IMR-90 (cell line): ENCODE data around the gene UBE2QL1. TPM values are rescaled to one million over a fixed set of nuclear protein-coding genes. Genes with fewer than 3 reads are reported as not detected.

Experiments
- ATAC-seq: fragments of 200-7000 bp; cut with Tn5 transposase; 2 replicates; pipeline ENCODE4 v1.9.1; 2020; ENCODE audit warnings: low read depth, mild to moderate bottlenecking, moderate library complexity
- BruUV-seq: library from RNA; stranded (reverse); fragments of 400-500 nt; replicated peaks from 2 replicates; lab custom pipeline; 2021; lab: Mats Ljungman, UMichigan
- CTCF ChIA-PET: fragments of 300-600 bp; formaldehyde crosslinking; extraction: SDS; loops from one replicate; lab custom pipeline; 2021; ENCODE audit warnings: antibody characterized with exemption; lab: Yijun Ruan, JAX
- POLR2A ChIA-PET: fragments of 300-600 bp; sonication (Branson Sonifier 250); formaldehyde crosslinking; loops from one replicate; lab custom pipeline; 2022; ENCODE audit warnings: antibody characterized with exemption; ENCODE audit not compliant: unreplicated experiment; lab: Charles Lee
- DNase-seq: peaks from one replicate; pipeline ENCODE4 v3.0.0; 2013
- H2AFZ ChIP-seq: replicated peaks from 2 replicates; pipeline ENCODE3; 2013; ENCODE audit warnings: low read length, mild to moderate bottlenecking; ENCODE audit not compliant: poor library complexity
- H2AK5ac ChIP-seq: 2 replicates; pipeline ENCODE4 v1.6.1; 2013; ENCODE audit warnings: low read depth, low read length, inconsistent platforms
- H2AK9ac ChIP-seq: replicated peaks from 2 replicates; pipeline ENCODE3; 2013; ENCODE audit warnings: mild to moderate bottlenecking, low read depth, low read length, moderate library complexity; ENCODE audit not compliant: poor library complexity
- H2BK120ac ChIP-seq: 2 replicates; pipeline ENCODE4 v1.6.1; 2013; ENCODE audit warnings: low read depth, low read length, inconsistent platforms
- H2BK15ac ChIP-seq: 3 replicates; pipeline ENCODE4 v1.6.1; 2013; ENCODE audit warnings: low read depth, low read length, inconsistent platforms
- H2BK20ac ChIP-seq: 2 replicates; pipeline ENCODE4 v1.6.1; 2013; ENCODE audit warnings: low read depth, mild to moderate bottlenecking, inconsistent platforms, low read length, moderate library complexity
- H2BK5ac ChIP-seq: 2 replicates; pipeline ENCODE4 v1.6.1; 2013; ENCODE audit warnings: mild to moderate bottlenecking, low read depth, low read length, inconsistent platforms; ENCODE audit not compliant: poor library complexity, severe bottlenecking
- H3K14ac ChIP-seq: replicated peaks from 2 replicates; pipeline ENCODE4 v1.6.1; 2013; ENCODE audit warnings: low read depth, low read length, inconsistent platforms
- H3K18ac ChIP-seq: 2 replicates; pipeline ENCODE4 v1.6.1; 2013; ENCODE audit warnings: low read depth, low read length, control low read depth
- H3K23ac ChIP-seq: 2 replicates; pipeline ENCODE4 v1.6.1; 2013; ENCODE audit warnings: low read depth, low read length, inconsistent platforms
- H3K27ac ChIP-seq: 2 replicates; pipeline ENCODE4 v1.5.1; 2013; ENCODE audit warnings: mild to moderate bottlenecking, control low read depth, low read length; ENCODE audit not compliant: insufficient read depth
- H3K27me3 ChIP-seq: 2 replicates; pipeline ENCODE4 v1.6.1; 2013; ENCODE audit warnings: low read length; ENCODE audit not compliant: control insufficient read depth, insufficient read depth
- H3K36me3 ChIP-seq: 2 replicates; pipeline ENCODE4 v1.6.1; 2013; ENCODE audit warnings: low read length, mixed read lengths; ENCODE audit not compliant: control insufficient read depth, insufficient read depth
- H3K4ac ChIP-seq: 2 replicates; pipeline ENCODE4 v1.6.1; 2013; ENCODE audit warnings: low read depth, low read length, inconsistent platforms
- H3K4me1 ChIP-seq: 2 replicates; pipeline ENCODE4 v1.6.1; 2013; ENCODE audit warnings: low read length, mixed read lengths; ENCODE audit not compliant: control insufficient read depth, insufficient read depth
- H3K4me2 ChIP-seq: 2 replicates; pipeline ENCODE4 v1.6.1; 2013; ENCODE audit warnings: low read depth, mild to moderate bottlenecking, control low read depth, low read length, moderate library complexity
- H3K4me3 ChIP-seq: 2 replicates; pipeline ENCODE4 v1.5.1; 2013; ENCODE audit warnings: low read depth, mild to moderate bottlenecking, control low read depth, low read length, moderate library complexity; ENCODE audit not compliant: insufficient read depth
- H3K56ac ChIP-seq: 2 replicates; pipeline ENCODE4 v1.6.1; 2013; ENCODE audit warnings: low read length, inconsistent platforms; ENCODE audit not compliant: insufficient read depth; ENCODE audit errors: extremely low read depth
- H3K79me1 ChIP-seq, 2 experiments: 2 replicates each; pipeline ENCODE4 v1.6.1; 2013; ENCODE audit warnings: low read length in 2 of 2, inconsistent platforms in 1 of 2, low read depth in 1 of 2
- H3K9ac ChIP-seq: 2 replicates; pipeline ENCODE4 v1.6.1; 2013; ENCODE audit warnings: low read depth, low read length, control low read depth
- H3K9me1 ChIP-seq: 2 replicates; pipeline ENCODE4 v1.6.1; 2013; ENCODE audit warnings: low read length, inconsistent platforms; ENCODE audit not compliant: insufficient read depth
- H3K9me3 ChIP-seq: 2 replicates; pipeline ENCODE4 v1.6.1; 2013; ENCODE audit warnings: low read length; ENCODE audit not compliant: control insufficient read depth, insufficient read depth
- H4K20me1 ChIP-seq: 2 replicates; pipeline ENCODE4 v1.6.1; 2013; ENCODE audit warnings: low read length, inconsistent platforms; ENCODE audit not compliant: insufficient read depth
- H4K5ac ChIP-seq: 2 replicates; pipeline ENCODE4 v1.6.1; 2013; ENCODE audit warnings: mild to moderate bottlenecking, low read depth, low read length, control low read depth
- H4K8ac ChIP-seq, 2 experiments: 2 replicates each; pipeline ENCODE4 v1.6.1; 2013; ENCODE audit warnings: low read depth in 2 of 2, low read length in 2 of 2, control low read depth in 1 of 2, inconsistent platforms in 1 of 2
- H4K91ac ChIP-seq: 2 replicates; pipeline ENCODE4 v1.6.1; 2013; ENCODE audit warnings: low read depth, low read length, inconsistent platforms; ENCODE audit not compliant: insufficient read depth
- BHLHE40 ChIP-seq: fragments of 150-350 bp; IDR thresholded peaks from 2 replicates; pipeline ENCODE4 v1.6.1; 2016; ENCODE audit warnings: mild to moderate bottlenecking, low read depth, low read length
- CEBPB ChIP-seq: IDR thresholded peaks from 2 replicates; pipeline ENCODE4 v1.6.1; 2012; ENCODE audit warnings: low read depth, low read length, improper control_type of control experiment
- CHD1 ChIP-seq: IDR thresholded peaks from 2 replicates; pipeline ENCODE4 v1.6.1; 2012; ENCODE audit warnings: low read depth, low read length, improper control_type of control experiment
- CTCF ChIP-seq: conservative IDR thresholded peaks from 2 replicates; pipeline ENCODE4 v1.5.1; 2012; ENCODE audit warnings: mild to moderate bottlenecking, low read depth, low read length, improper control_type of control experiment
- ELK1 ChIP-seq: fragments of 150-350 bp; IDR thresholded peaks from 2 replicates; pipeline ENCODE4 v1.6.1; 2016; ENCODE audit warnings: low read depth, mild to moderate bottlenecking, low read length, moderate library complexity, borderline replicate concordance
- FOS ChIP-seq: fragments of 150-350 bp; IDR thresholded peaks from 2 replicates; pipeline ENCODE4 v1.6.1; 2016; ENCODE audit warnings: low read depth, low read length
- MAFK ChIP-seq: IDR thresholded peaks from 2 replicates; pipeline ENCODE4 v1.6.1; 2012; ENCODE audit warnings: low read depth, low read length, improper control_type of control experiment
- MAZ ChIP-seq: IDR thresholded peaks from 2 replicates; pipeline ENCODE4 v1.6.1; 2012; ENCODE audit warnings: low read depth, mild to moderate bottlenecking, low read length, improper control_type of control experiment, moderate library complexity, borderline replicate concordance
- MXI1 ChIP-seq: IDR thresholded peaks from 2 replicates; pipeline ENCODE4 v1.6.1; 2012; ENCODE audit warnings: low read depth, mild to moderate bottlenecking, low read length, moderate library complexity, borderline replicate concordance
- NFE2L2 ChIP-seq: fragments of 150-350 bp; IDR thresholded peaks from 2 replicates; pipeline ENCODE4 v1.6.1; 2016; ENCODE audit warnings: low read depth, mild to moderate bottlenecking, low read length
- POLR2A ChIP-seq: IDR thresholded peaks from 2 replicates; pipeline ENCODE4 v1.6.1; 2012; ENCODE audit warnings: mild to moderate bottlenecking, low read depth, low read length
- RAD21 ChIP-seq: IDR thresholded peaks from 2 replicates; pipeline ENCODE4 v1.6.1; 2012; ENCODE audit warnings: low read length, improper control_type of control experiment
- RCOR1 ChIP-seq: IDR thresholded peaks from 2 replicates; pipeline ENCODE4 v1.6.1; 2012; ENCODE audit warnings: mild to moderate bottlenecking, low read length, improper control_type of control experiment; ENCODE audit not compliant: insufficient replicate concordance
- USF2 ChIP-seq: fragments of 150-350 bp; IDR thresholded peaks from 2 replicates; pipeline ENCODE4 v1.6.1; 2017; ENCODE audit warnings: mild to moderate bottlenecking, antibody characterized with exemption, low read length, low read depth
- WGBS, 2 experiments: methylation state at CpG; one replicate each; pipeline versions ENCODE4 v1.1.5 to v1.1.7; 2013; ENCODE audit warnings: missing lambda C conversion rate in 2 of 2; ENCODE audit not compliant: insufficient read length in 1 of 2; ENCODE audit errors: extremely low coverage in 2 of 2; 5-methylcytosine and 5-hydroxymethylcytosine counted together
- dilution Hi-C: fragments of 300-500 bp; cut with HindIII; formaldehyde crosslinking; loops from one replicate; pipeline ENCODE4 v1.14.3; 2018; ENCODE audit warnings: low sequenced_read_pairs; ENCODE audit not compliant: unreplicated experiment
- in situ Hi-C: fragments of 300-500 bp; cut with MboI; formaldehyde crosslinking; loops from 3 replicates; pipeline ENCODE4 v1.14.3; 2019; ENCODE audit warnings: low sequenced_read_pairs, inconsistent platforms, mixed read lengths
- intact Hi-C: fragments of 100-400 bp; cut with micrococcal nuclease; formaldehyde crosslinking; loops from 2 replicates; pipeline ENCODE4 v1.10.0; 2022
- polyA plus RNA-seq, 3 experiments: library from polyadenylated mRNA; depleted of rRNA; stranded (reverse); fragments of >200 nt; gene quantifications; 2 replicates each; pipeline ENCODE4 v1.2.3, GENCODE V29; 2012; ENCODE audit warnings: low replicate concordance in 1 of 3
- total RNA-seq: library from RNA; depleted of rRNA; stranded (reverse); fragments of >200 nt; gene quantifications from 2 replicates; pipeline ENCODE4 v1.2.3, GENCODE V29; 2012

Gene UBE2QL1
- total and polyA plus RNA-seq, 2 of the 4 experiments (the other 2 are of a cell fraction), result not detected

GRCh38 chr5:6411141-6411540 is 37.5 kb upstream of the UBE2QL1 start:
- TF ChIP-seq MXI1, result no peak
- TF ChIP-seq ELK1, result no peak
- no peak for TF ChIP-seq RAD21
- no peak for TF ChIP-seq BHLHE40
- no peak for TF ChIP-seq MAZ
- TF ChIP-seq MAFK, result no peak
- TF ChIP-seq NFE2L2, result no peak
- no peak for TF ChIP-seq USF2
- no peak for TF ChIP-seq FOS
- TF ChIP-seq CTCF, result no peak
- no peak for TF ChIP-seq POLR2A
- no peak for TF ChIP-seq CHD1
- TF ChIP-seq RCOR1, result no peak
- TF ChIP-seq CEBPB, result no peak
- H3K27ac ChIP-seq, result no peak overlapping the region
- CTCF ChIA-PET, result no interaction called here

More at GRCh38 chr5:6411141-6411540, 37.5 kb upstream of the UBE2QL1 start:
- H3K4me2 ChIP-seq, result no peak overlapping the region
- no peak overlapping the region for H3K23ac ChIP-seq
- no peak overlapping the region for H2AK5ac ChIP-seq
- in situ Hi-C loops, result no loop called here
- 94% methylated on average over 5 of the region's 15 CpGs; no CpG with 5 or more reads in 1 of the 2 experiments for WGBS, 2 experiments
- H3K14ac ChIP-seq, result no peak overlapping the region
- intact Hi-C loops, result no loop called here
- POLR2A ChIA-PET, result no interaction called here
- no peak overlapping the region for H2BK5ac ChIP-seq
- no peak overlapping the region for H4K8ac ChIP-seq
- ATAC-seq, result no peak
- no peak overlapping the region for H3K9ac ChIP-seq
- no peak overlapping the region for H2BK120ac ChIP-seq
- BruUV-seq, result no TSS peak
- no peaks in the 10 kb centered on the region for H3K9me3 ChIP-seq
- no peaks in the 10 kb centered on the region for H3K36me3 ChIP-seq
- H3K18ac ChIP-seq, result no peak overlapping the region
- H3K9me1 ChIP-seq, result no peaks in the 10 kb centered on the region
- no peak overlapping the region for H2AK9ac ChIP-seq
- H3K4me1 ChIP-seq, result no peaks in the 10 kb centered on the region
- dilution Hi-C loops, result no loop called here
- H2BK15ac ChIP-seq, result no peak overlapping the region
- H3K4me3 ChIP-seq, result no peak overlapping the region
- H3K4ac ChIP-seq, result no peak overlapping the region
- H3K56ac ChIP-seq, result no peak overlapping the region
- no peak overlapping the region for H4K5ac ChIP-seq
- H3K27me3 ChIP-seq, result peaks cover 2% of the 10 kb centered on the region
- H4K20me1 ChIP-seq, result no peaks in the 10 kb centered on the region
- no peak for DNase-seq
- no peaks in the 10 kb centered on the region for H3K79me1 ChIP-seq
- no peak overlapping the region for H4K91ac ChIP-seq
- H2AFZ ChIP-seq, result no peak overlapping the region
- H2BK20ac ChIP-seq, result no peak overlapping the region
